Right lobe of liver (tissue), 6 donors: ENCODE results near the gene LMBRD2. TPM values are rescaled to one million over a fixed set of nuclear protein-coding genes. Genes with fewer than 3 reads are reported as not detected.
A peak's percentile ranks its signal among the peaks of the same experiment; 100 is the strongest.

ENCODE experiments used
- ATAC-seq, 4 donors: fragments of 200-7000 bp; cut with Tn5 transposase; one replicate each; pipeline ENCODE4 v1.9.1; 2020; ENCODE audit warnings: mild to moderate bottlenecking in 4 of 4, moderate library complexity in 4 of 4
- DNase-seq, 3 donors: peaks; one replicate each; pipeline ENCODE4 v3.0.0-alpha.2; 2020
- H3K27ac ChIP-seq, 3 donors: fragments of 200-600 bp; one replicate each; pipeline ENCODE4 v1.8.0; 2022
- H3K27me3 ChIP-seq, 2 donors: fragments of 200-600 bp; one replicate each; pipeline ENCODE4 v1.8.0; 2022
- H3K36me3 ChIP-seq, 4 donors: fragments of 200-600 bp; sonication (generic) in 1 of 4; one replicate each; pipeline versions ENCODE4 v1.5.1 to v1.8.0; 2017 to 2022; ENCODE audit warnings: control low read depth in 1 of 4
- H3K4me1 ChIP-seq, 4 donors: fragments of 200-600 bp; sonication (generic) in 1 of 4; one replicate each; pipeline versions ENCODE4 v1.5.1 to v1.8.0; 2017 to 2022; ENCODE audit warnings: control low read depth in 1 of 4
- H3K4me3 ChIP-seq, 3 donors: fragments of 200-600 bp; one replicate each; pipeline ENCODE4 v1.8.0; 2022
- H3K9me3 ChIP-seq, 4 donors: fragments of 200-600 bp; sonication (generic) in 1 of 4; one replicate each; pipeline versions ENCODE4 v1.5.1 to v1.8.0; 2017 to 2022; ENCODE audit warnings: control low read depth in 1 of 4
- CTCF ChIP-seq, 4 donors: fragments of 200-600 bp in 3 of 4; fragments of 450-650 bp in 1 of 4; IDR thresholded peaks; one replicate each; pipeline versions ENCODE4 v1.5.1 to v1.8.0; 2016 to 2022; ENCODE audit warnings: antibody characterized with exemption in 4 of 4, mild to moderate bottlenecking in 2 of 4
- POLR2A ChIP-seq: fragments of 450-650 bp; IDR thresholded peaks from one replicate; pipeline ENCODE4 v1.6.1; 2017; ENCODE audit warnings: antibody characterized with exemption, mild to moderate bottlenecking
- WGBS: methylation state at CpG from one replicate; pipeline ENCODE4 v1.1.6; 2018; ENCODE audit warnings: low coverage, low lambda C conversion rate; ENCODE audit not compliant: insufficient coverage; ENCODE audit errors: missing lambda C conversion rate; 5-methylcytosine and 5-hydroxymethylcytosine counted together
- intact Hi-C, 2 donors: fragments of 100-400 bp; cut with DNase I; formaldehyde crosslinking; loops; one replicate each; pipeline versions ENCODE4 v1.11.2 to v1.14.1; 2022
- total RNA-seq, 6 experiments: library from RNA; depleted of rRNA in 2 of 6; stranded (reverse); fragments of >200 nt in 2 of 6; fragmentation: NEBNext Ultra II Directional in 3 of 6; extraction: Animal tissue kit (Norgen Biotek cat#: 25700) in 3 of 6; gene quantifications; one replicate each; pipeline versions ENCODE4 v1.1.0 to v1.2.4, GENCODE V29; 2016 to 2023
- donor health status: DM: no; HTN: yes; CAD: no.
- donor health status: DM: no; HTN: no; CAD: no.
- donor health status: DM: no; HTN: no; CAD: no.
- donor health status: DM: no; HTN: yes; CAD: no.
- donor health status: DM: no; HTN: yes; CAD: no.

Gene LMBRD2
- total RNA-seq, 6 experiments from 2014 or later, result 8.0 to 13.0 (median 10.5) TPM

DNA sequence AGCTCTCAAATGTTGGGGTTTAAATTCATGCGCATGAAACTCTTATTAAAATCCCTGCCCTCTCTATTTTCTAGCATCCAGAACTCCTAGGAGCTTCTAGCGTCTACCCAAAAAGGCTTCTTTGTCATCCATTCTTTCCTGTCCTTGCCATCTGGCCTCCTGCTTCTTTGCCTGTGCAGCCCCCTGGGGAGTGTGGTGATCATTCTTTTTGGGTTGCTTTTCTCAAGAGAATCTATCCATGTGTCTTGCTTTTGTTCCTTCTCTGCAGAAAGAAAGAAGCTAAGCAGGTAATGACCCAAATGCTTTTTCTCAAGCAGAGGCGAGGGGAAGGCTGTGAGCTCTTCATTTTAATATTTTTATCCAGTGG is 26.8 kb upstream of the LMBRD2 start:
- Histone ChIP-seq H3K36me3 (peaks cover 0 to under 1% (median 0%) of the 10 kb centered on the region in 4 donors), H3K27ac (peak overlapping the region in 2 of 3 donors; percentile 12 to 70), H3K4me3 (no peak overlapping the region), H3K9me3 (no peaks in the 10 kb centered on the region), H3K27me3 (no peaks in the 10 kb centered on the region), H3K4me1 (peaks cover 0 to 79% (median 12%) of the 10 kb centered on the region in 4 donors)
- 59% methylated on average over 3 of the region's 3 CpGs for WGBS
- DNase-seq, result no peak
- no peak for ATAC-seq
- TF ChIP-seq POLR2A (no peak), CTCF (IDR thresholded peaks at IDR 0.05) (no peak)
- intact Hi-C loops, result no loop called here

DNA sequence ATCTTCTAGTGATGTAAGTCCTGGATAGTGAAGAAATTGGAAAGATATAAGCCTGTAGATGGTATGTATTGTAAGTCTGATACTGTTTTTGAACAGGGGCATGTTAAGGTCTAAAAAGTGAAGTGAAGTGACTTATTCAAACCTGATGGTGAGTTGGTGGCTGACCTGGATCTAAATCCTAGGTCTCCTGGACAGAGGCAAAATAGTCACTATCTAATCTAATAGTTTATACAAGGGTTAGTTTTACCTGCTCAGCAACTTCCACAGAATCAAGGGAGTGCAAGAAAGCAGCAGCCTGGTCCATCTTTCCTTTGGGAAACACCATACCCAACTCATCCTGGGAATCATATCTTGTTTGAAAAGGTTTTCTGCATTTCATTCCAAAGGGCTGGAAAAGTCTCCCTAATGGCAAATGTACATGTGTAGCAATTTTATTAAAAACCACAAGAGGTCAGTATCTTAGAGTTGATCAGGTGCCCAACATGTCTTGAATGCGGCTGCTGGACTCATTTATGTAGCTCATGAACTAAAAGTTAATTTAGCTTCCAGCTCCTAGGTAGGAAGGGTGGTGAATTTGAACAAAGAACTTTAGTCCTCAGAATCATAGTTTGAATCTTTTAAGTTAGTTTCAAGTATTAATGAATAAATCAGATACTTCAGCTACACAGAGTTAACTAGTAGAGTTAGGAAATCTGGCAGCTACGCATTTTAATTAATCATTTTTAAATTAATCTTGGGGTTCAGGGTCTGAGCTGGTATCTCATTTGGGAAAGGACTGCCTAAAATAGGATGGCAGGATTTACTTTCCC is 26.2 kb upstream of the LMBRD2 start:
- Histone ChIP-seq H3K4me3 (no peak overlapping the region), H3K27me3 (no peaks in the 10 kb centered on the region), H3K27ac (peak overlapping the region in 2 of 3 donors; percentile 12 to 70), H3K9me3 (no peaks in the 10 kb centered on the region), H3K36me3 (peaks cover 0 to 5% (median 0%) of the 10 kb centered on the region in 4 donors), H3K4me1 (peaks cover 0 to 81% (median 12%) of the 10 kb centered on the region in 4 donors)
- WGBS, result 37% methylated on average over 2 of the region's 2 CpGs
- intact Hi-C loops, result no loop called here
- DNase-seq (no peak), ATAC-seq (peak; percentile 69 to 86 (median 74))
- TF ChIP-seq CTCF (IDR thresholded peaks at IDR 0.05) (peak; percentile 60 to 74 (median 64)), POLR2A (no peak)

DNA sequence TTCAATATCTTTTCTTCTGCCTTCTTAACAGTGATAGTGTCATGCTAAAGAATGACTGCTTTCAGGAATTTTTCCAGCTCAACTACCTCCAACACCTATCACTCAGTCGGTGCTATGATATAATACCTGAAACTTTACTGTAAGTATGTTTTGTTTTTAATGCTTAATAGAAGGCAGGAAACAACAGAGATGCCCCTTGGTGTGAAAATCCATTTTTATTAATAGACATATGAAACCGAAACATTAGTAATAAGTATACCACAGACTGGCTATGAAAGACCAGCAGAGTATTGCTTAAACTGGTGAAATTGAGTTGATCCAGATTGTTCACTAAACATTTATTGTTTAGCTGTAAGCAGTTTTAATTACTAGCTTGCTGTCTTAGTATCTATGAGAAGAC is 25.5 kb upstream of the LMBRD2 start:
- no peaks in the 10 kb centered on the region for H3K9me3 ChIP-seq
- 55% methylated on average over 2 of the region's 2 CpGs for WGBS
- intact Hi-C loops, result no loop called here
- H3K36me3 ChIP-seq, result peaks cover 0 to 12% (median 0%) of the 10 kb centered on the region in 4 donors
- TF ChIP-seq POLR2A (no peak), CTCF (IDR thresholded peaks at IDR 0.05) (no peak)
- peak overlapping the region in 2 of 3 donors; percentile 12 to 70 for H3K27ac ChIP-seq
- no peak for ATAC-seq
- DNase-seq, result no peak
- H3K4me1 ChIP-seq, result peaks cover 0 to 74% (median 11%) of the 10 kb centered on the region in 4 donors
- H3K4me3 ChIP-seq, result no peak overlapping the region
- H3K27me3 ChIP-seq, result no peaks in the 10 kb centered on the region

DNA sequence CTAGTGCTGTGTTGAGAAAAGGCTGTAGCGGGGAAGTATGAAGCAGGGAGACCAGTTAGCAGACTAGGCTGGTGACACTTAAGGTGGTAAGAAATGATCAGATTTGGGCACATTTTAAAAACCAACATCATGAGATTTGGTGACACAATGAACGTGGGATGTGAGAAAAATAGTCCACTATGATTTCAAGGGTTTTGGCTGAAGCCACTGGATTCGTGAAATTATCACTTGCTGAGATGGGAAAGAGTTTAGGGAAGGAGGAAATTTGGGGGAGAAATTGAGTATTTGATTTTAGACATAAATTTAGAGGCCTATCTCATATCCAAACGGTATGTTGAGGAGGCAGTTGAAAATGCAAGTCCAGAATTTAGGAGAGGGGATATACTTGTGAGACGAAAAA is 23.4 kb upstream of the LMBRD2 start:
- H3K4me3 ChIP-seq, result no peak overlapping the region
- ATAC-seq (no peak), DNase-seq (no peak)
- H3K36me3 ChIP-seq, result peaks cover 0 to 23% (median 0%) of the 10 kb centered on the region in 4 donors
- WGBS, result 47% methylated on average over 5 of the region's 5 CpGs
- intact Hi-C loops, result no loop called here
- TF ChIP-seq POLR2A (no peak), CTCF (IDR thresholded peaks at IDR 0.05) (no peak)
- no peaks in the 10 kb centered on the region for H3K9me3 ChIP-seq
- H3K27me3 ChIP-seq, result no peaks in the 10 kb centered on the region
- H3K4me1 ChIP-seq, result peaks cover 0 to 68% (median 6%) of the 10 kb centered on the region in 4 donors
- H3K27ac ChIP-seq, result peak overlapping the region in 1 of 3 donors; percentile 47
